Measurements from ENCODE around the gene AK2.
A peak's percentile ranks its signal among the peaks of the same experiment; 100 is the strongest.
"Not testable (repeated sequence)": the region's sequence is repeated elsewhere in the genome, so short reads cannot be mapped to it uniquely, and the experiment has no call there.

The AK2 gene

GRCh38 chr1:32997381-32997891, 39.2 kb downstream of the AK2 start:
- no peak for FAIRE-seq

GRCh38 chr1:32993324-32993636, 43.4 kb downstream of the AK2 start:
- not testable (repeated sequence) for FAIRE-seq

- no peak for FAIRE-seq
These were observed 44.0 kb downstream of the AK2 start for GRCh38 chr1:32992489-32993323.

GRCh38 chr1:32991819-32992488, 44.7 kb downstream of the AK2 start:
- no peak for FAIRE-seq

- FAIRE-seq, result no peak
These were observed 45.3 kb downstream of the AK2 start for GRCh38 chr1:32991386-32991785.

- FAIRE-seq, result no peak
These were observed 45.8 kb downstream of the AK2 start for GRCh38 chr1:32990887-32991286.

GRCh38 chr1:32989160-32990050, 47.3 kb downstream of the AK2 start:
- FAIRE-seq, result peak; percentile 67

GRCh38 chr1:32988665-32989064, 48.0 kb downstream of the AK2 start:
- FAIRE-seq, result no peak

- no peak for FAIRE-seq
These were observed 51.5 kb downstream of the AK2 start for GRCh38 chr1:32985226-32985625.

GRCh38 chr1:32984455-32985171, 52.1 kb downstream of the AK2 start:
- no peak for FAIRE-seq

- FAIRE-seq, result no peak
These were observed 52.6 kb downstream of the AK2 start for GRCh38 chr1:32984090-32984454.

- FAIRE-seq, result no peak
These were observed 53.7 kb downstream of the AK2 start for GRCh38 chr1:32983020-32983419.

GRCh38 chr1:32981003-32981901, 55.4 kb downstream of the AK2 start:
- no peak for FAIRE-seq

GRCh38 chr1:32980080-32980479, 56.6 kb downstream of the AK2 start:
- no peak for FAIRE-seq

- no peak for FAIRE-seq
These were observed 57.8 kb downstream of the AK2 start for GRCh38 chr1:32978854-32979253.

GRCh38 chr1:32977546-32978087, 59.1 kb downstream of the AK2 start:
- peak; percentile 81 for FAIRE-seq

GRCh38 chr1:32975055-32975454, 61.6 kb downstream of the AK2 start:
- not testable (repeated sequence) for FAIRE-seq

GRCh38 chr1:32973458-32973857, 63.2 kb downstream of the AK2 start:
- FAIRE-seq, result not testable (repeated sequence)

GRCh38 chr1:32972814-32973428, 63.8 kb downstream of the AK2 start:
- FAIRE-seq, result no peak

GRCh38 chr1:32971576-32971975, 65.1 kb downstream of the AK2 start:
- no peak for FAIRE-seq

- FAIRE-seq, result no peak
These were observed 65.5 kb downstream of the AK2 start for GRCh38 chr1:32971156-32971555.

Data from endometrium (tissue), 2 donors.